Central memory CD4-positive, alpha-beta T cell (primary cell): Measurements from ENCODE around the gene SLC22A23.
A peak's percentile ranks its signal among the peaks of the same experiment; 100 is the strongest.

ENCODE experiments used
- DNase-seq: peaks from one replicate; pipeline ENCODE4 v3.0.0; 2022

The SLC22A23 gene

GRCh38 chr6:3468585-3468984 is 11.7 kb upstream of the SLC22A23 start:
- DNase-seq, result no peak

- no peak for DNase-seq
Measured at GRCh38 chr6:3467996-3468395, 11.1 kb upstream of the SLC22A23 start.

- no peak for DNase-seq
Measured at GRCh38 chr6:3466488-3467219, 9.8 kb upstream of the SLC22A23 start.

GRCh38 chr6:3460253-3460652 is 3.4 kb upstream of the SLC22A23 start:
- DNase-seq, result no peak

GRCh38 chr6:3458706-3459421 is 2.0 kb upstream of the SLC22A23 start:
- no peak for DNase-seq

- peak; percentile 13 for DNase-seq
Measured at GRCh38 chr6:3457710-3458602, 1.1 kb upstream of the SLC22A23 start.

GRCh38 chr6:3456395-3456897 is 404 bp downstream of the SLC22A23 start:
- no peak for DNase-seq

- peak; percentile 17 for DNase-seq
Measured at GRCh38 chr6:3455569-3456394, 1.1 kb downstream of the SLC22A23 start.

GRCh38 chr6:3455147-3455568 is 1.7 kb downstream of the SLC22A23 start:
- peak; percentile 65 for DNase-seq

GRCh38 chr6:3454273-3455010 is 2.4 kb downstream of the SLC22A23 start:
- DNase-seq, result no peak

GRCh38 chr6:3453413-3454272 is 3.2 kb downstream of the SLC22A23 start:
- DNase-seq, result no peak

GRCh38 chr6:3451498-3451897 is 5.4 kb downstream of the SLC22A23 start:
- no peak for DNase-seq

GRCh38 chr6:3450888-3451287 is 6.0 kb downstream of the SLC22A23 start:
- no peak for DNase-seq

- no peak for DNase-seq
Measured at GRCh38 chr6:3449750-3450305, 7.0 kb downstream of the SLC22A23 start.

- DNase-seq, result no peak
Measured at GRCh38 chr6:3449321-3449720, 7.5 kb downstream of the SLC22A23 start.

GRCh38 chr6:3447005-3447404 is 9.8 kb downstream of the SLC22A23 start:
- no peak for DNase-seq

GRCh38 chr6:3446184-3446583 is 10.7 kb downstream of the SLC22A23 start:
- DNase-seq, result no peak

- DNase-seq, result no peak
Measured at GRCh38 chr6:3444276-3445088, 12.4 kb downstream of the SLC22A23 start.

GRCh38 chr6:3443221-3443515 is 13.7 kb downstream of the SLC22A23 start:
- DNase-seq, result no peak
